GM23338 (cell line): ENCODE results near the gene OBSL1. TPM values are rescaled to one million over a fixed set of nuclear protein-coding genes. Genes with fewer than 3 reads are reported as not detected.

ENCODE experiments used
- CREB1 ChIP-seq: fragments of 250-450 bp; sonication (Bioruptor Pico); IDR thresholded peaks from 2 replicates; pipeline ENCODE4 v1.5.0; 2020; ENCODE audit warnings: low read depth, mild to moderate bottlenecking, moderate library complexity
- JUNB ChIP-seq: IDR thresholded peaks from one replicate; pipeline ENCODE4 v1.6.1; 2016; ENCODE audit warnings: antibody characterized with exemption; ENCODE audit not compliant: unreplicated experiment
- NANOG ChIP-seq: IDR thresholded peaks from 2 replicates; pipeline ENCODE4 v1.6.1; 2016; ENCODE audit warnings: antibody characterized with exemption, borderline replicate concordance
- REST ChIP-seq: IDR thresholded peaks from one replicate; pipeline ENCODE4 v1.6.1; 2018; ENCODE audit warnings: antibody characterized with exemption; ENCODE audit not compliant: unreplicated experiment
- STAT1 ChIP-seq: IDR thresholded peaks from one replicate; pipeline ENCODE4 v1.6.1; 2016; ENCODE audit warnings: antibody characterized with exemption; ENCODE audit not compliant: unreplicated experiment
- ZNF331 ChIP-seq: fragments of 250-450 bp; sonication (Bioruptor Pico); IDR thresholded peaks from 2 replicates; pipeline ENCODE4 v1.5.0; 2020; ENCODE audit warnings: low read depth, mild to moderate bottlenecking, moderate library complexity
- ZNF462 ChIP-seq: fragments of 250-450 bp; sonication (Bioruptor Pico); IDR thresholded peaks from 2 replicates; pipeline ENCODE4 v1.5.0; 2020; ENCODE audit warnings: mild to moderate bottlenecking, moderate library complexity
- polyA plus RNA-seq: library from polyadenylated mRNA; unstranded; fragments of >200 nt; fragmentation: Nextera tagmentation; extraction: Ambion mirVana; gene quantifications from 2 replicates; pipeline ENCODE4 v1.2.1, GENCODE V29; 2016
- total RNA-seq: library from RNA; depleted of rRNA; stranded (reverse); fragments of >200 nt; shearing (Covaris generic); gene quantifications from 2 replicates; pipeline ENCODE4 v1.2.3, GENCODE V29; 2014

OBSL1 gene
- total and polyA plus RNA-seq, 2 experiments from 2014 or later = 94.9 to 207 TPM

- TF ChIP-seq ZNF462 (CRISPR knock-in tag) (no peak), JUNB (no peak), STAT1 (no peak), CREB1 (CRISPR knock-in tag) (no peak), ZNF331 (CRISPR knock-in tag) (no peak), NANOG (no peak), REST (no peak)
These were observed 41.4 kb upstream of the OBSL1 start (continued) for GRCh38 chr2:219612577-219613286.
